ENCODE results near the gene EPAS1. TPM values are rescaled to one million over a fixed set of nuclear protein-coding genes. Genes with fewer than 3 reads are reported as not detected.

The EPAS1 gene
- total and polyA plus RNA-seq, 9 of the 15 experiments (the other 6 are each of a cell fraction or from before 2014, with no cell fraction given) = 0.25 to 11.2 (median 4.1) TPM

- TF ChIP-seq ZNF318 (IDR thresholded peaks at IDR 0.05; ENCODE audit: borderline replicate concordance in 1 of 2, low read depth in 1 of 2) = peak in 1 of 2 experiments; percentile 95; a peak in 2 of 4 replicates
- no peak for TF ChIP-seq RFX7 (CRISPR knock-in tag; IDR thresholded peaks at IDR 0.05)
- TF ChIP-seq HDAC6 (IDR thresholded peaks at IDR 0.05; ENCODE audit: low read depth, low read length) = no peak
- peak; percentile 86 for TF ChIP-seq BACH1 (tag; IDR thresholded peaks at IDR 0.05)
- TF ChIP-seq HSF4 (CRISPR knock-in tag; IDR thresholded peaks at IDR 0.05; ENCODE audit: borderline replicate concordance) = peak; percentile 18; the same call in 1 of the 2 replicates
- no peak for TF ChIP-seq ZNF518B (CRISPR knock-in tag; IDR thresholded peaks at IDR 0.05)
- TF ChIP-seq ZNF277 (CRISPR knock-in tag; IDR thresholded peaks at IDR 0.05; ENCODE audit: borderline replicate concordance) = no peak
- peak; percentile 98 for TF ChIP-seq CBFA2T3 (IDR thresholded peaks at IDR 0.05)
- TF ChIP-seq ZNF311 (CRISPR knock-in tag; IDR thresholded peaks at IDR 0.05) = peak; percentile 87
- TF ChIP-seq TCF3 (CRISPR knock-in tag; IDR thresholded peaks at IDR 0.05) = peak; percentile 98
- no peak for TF ChIP-seq ARID3B (CRISPR knock-in tag; IDR thresholded peaks at IDR 0.05; ENCODE audit: borderline replicate concordance)
- TF ChIP-seq MBD2 (IDR thresholded peaks at IDR 0.05; ENCODE audit: borderline replicate concordance, low read depth) = peak; percentile 77; the same call in 1 of the 2 replicates
These were observed 42.7 kb downstream of the EPAS1 start (continued) for GRCh38 chr2:46339676-46340459.
